HepG2 (cell line): ENCODE data around the gene SLC12A5. TPM values are rescaled to one million over a fixed set of nuclear protein-coding genes. Genes with fewer than 3 reads are reported as not detected.

Experiments used
- ATAC-seq: fragments of 200-7000 bp; cut with Tn5 transposase; 3 replicates; pipeline ENCODE4 v1.9.1; 2020; ENCODE audit warnings: mild to moderate bottlenecking, moderate library complexity
- BruUV-seq: library from RNA; stranded (reverse); fragments of 400-500 nt; replicated peaks from 2 replicates; lab custom pipeline; 2021; lab: Mats Ljungman, UMichigan
- CTCF ChIA-PET: fragments of 300-600 bp; formaldehyde crosslinking; extraction: SDS; loops from one replicate; lab custom pipeline; 2021; ENCODE audit warnings: low total read pairs, inconsistent platforms, low intra/inter-chr PET ratio; lab: Yijun Ruan, JAX
- POLR2A ChIA-PET: fragments of 350-600 bp; sonication (Branson Sonifier 250); formaldehyde crosslinking; loops from one replicate; lab custom pipeline; 2020; ENCODE audit warnings: antibody characterized with exemption, inconsistent platforms; lab: Yijun Ruan, JAX
- DNase-seq: peaks from one replicate; pipeline ENCODE4 v3.0.0-alpha.2; 2015; ENCODE audit warnings: low spot score
- FAIRE-seq: peaks from 3 replicates; lab custom pipeline; 2011; peaks lifted over from hg19 to GRCh38; lab: Jason Lieb, UNC
- H2AFZ ChIP-seq: one replicate; pipeline ENCODE4 v1.6.1; 2011; ENCODE audit warnings: low read length, inconsistent platforms
- H3K27ac ChIP-seq: fragments of 300-600 bp; 3 replicates; pipeline ENCODE4 v1.8.0; 2011; ENCODE audit warnings: mixed run types, mild to moderate bottlenecking, mixed read lengths, low read length, inconsistent platforms; ENCODE audit not compliant: insufficient read depth; ENCODE audit errors: extremely low read length
- H3K27me3 ChIP-seq, 2 experiments: fragments of 200-600 bp in 1 of 2; 2 replicates in 1 of 2; 3 replicates in 1 of 2; pipeline versions ENCODE4 v1.6.0 to v1.8.0; 2011; ENCODE audit warnings: low read length in 2 of 2, mild to moderate bottlenecking in 2 of 2, moderate library complexity in 2 of 2, inconsistent platforms in 1 of 2; ENCODE audit not compliant: insufficient read depth in 2 of 2, control insufficient read depth in 1 of 2
- H3K36me3 ChIP-seq, 2 experiments: fragments of 200-600 bp in 1 of 2; replicated peaks in 1 of 2; 2 replicates in 1 of 2; 3 replicates in 1 of 2; pipeline versions ENCODE4 v1.5.1 to v1.8.0; 2011; ENCODE audit warnings: low read length in 2 of 2, inconsistent platforms in 1 of 2; ENCODE audit not compliant: insufficient read depth in 2 of 2, control insufficient read depth in 1 of 2
- H3K4me1 ChIP-seq: 2 replicates; pipeline ENCODE4 v1.5.1; 2012; ENCODE audit warnings: low read length, inconsistent platforms; ENCODE audit not compliant: insufficient read depth
- H3K4me2 ChIP-seq: 2 replicates; pipeline ENCODE4 v1.6.0; 2011; ENCODE audit warnings: low read depth, low read length, inconsistent platforms
- H3K4me3 ChIP-seq, 3 experiments: fragments of 200-600 bp in 1 of 3; sonication (generic), shearing (Covaris generic) in 1 of 3; replicated peaks in 1 of 3; 2 replicates each; pipeline ENCODE4 v1.5.1; 2011 to 2016; ENCODE audit warnings: low read length in 3 of 3, inconsistent platforms in 2 of 3, low read depth in 2 of 3, mild to moderate bottlenecking in 2 of 3, control low read depth in 1 of 3, mixed read lengths in 1 of 3; ENCODE audit not compliant: insufficient read depth in 1 of 3
- H3K79me2 ChIP-seq: one replicate; pipeline ENCODE4 v1.6.1; 2011; ENCODE audit warnings: low read length, inconsistent platforms; ENCODE audit not compliant: insufficient read depth
- H3K9ac ChIP-seq: 2 replicates; pipeline ENCODE4 v1.6.0; 2011; ENCODE audit warnings: mild to moderate bottlenecking, low read depth, low read length, inconsistent platforms; ENCODE audit not compliant: insufficient read depth
- H3K9me3 ChIP-seq: 2 replicates; pipeline ENCODE4 v1.5.1; 2012; ENCODE audit warnings: mild to moderate bottlenecking, low read length
- H4K20me1 ChIP-seq: 2 replicates; pipeline ENCODE4 v1.6.0; 2011; ENCODE audit warnings: inconsistent platforms, mild to moderate bottlenecking, low read length, moderate library complexity; ENCODE audit not compliant: insufficient read depth
- POLR2AphosphoS2 ChIP-seq: IDR thresholded peaks from 2 replicates; pipeline ENCODE4 v1.6.1; 2011; ENCODE audit warnings: low read depth, low read length, improper control_type of control experiment
- PRDM15 ChIP-seq: sonication (generic); formaldehyde crosslinking; IDR thresholded peaks from 2 replicates; pipeline ENCODE4 v1.4.0; 2020; ENCODE audit warnings: missing genetic modification reagents
- RFX3 ChIP-seq: IDR thresholded peaks from 2 replicates; pipeline ENCODE4 v1.6.1; 2016; ENCODE audit warnings: missing biosample characterization, missing genetic modification reagents
- RFXAP ChIP-seq: sonication (generic); formaldehyde crosslinking; IDR thresholded peaks from 2 replicates; pipeline ENCODE4 v1.4.0; 2020; ENCODE audit warnings: missing genetic modification reagents, borderline replicate concordance
- TBX3 ChIP-seq: fragments of 450-650 bp; IDR thresholded peaks from 2 replicates; pipeline ENCODE4 v1.6.1; 2017; ENCODE audit warnings: antibody characterized with exemption, mild to moderate bottlenecking, inconsistent platforms, borderline replicate concordance
- ZNF292 ChIP-seq: sonication (generic); formaldehyde crosslinking; IDR thresholded peaks from 2 replicates; pipeline ENCODE4 v1.8.1; 2022; ENCODE audit warnings: mild to moderate bottlenecking, low read depth, missing genetic modification reagents, borderline replicate concordance
- ZNF569 ChIP-seq: sonication (generic); formaldehyde crosslinking; IDR thresholded peaks from 2 replicates; pipeline ENCODE4 v1.5.0; 2020; ENCODE audit warnings: mild to moderate bottlenecking, missing genetic modification reagents, moderate library complexity, borderline replicate concordance
- whole genome bisulfite sequencing: methylation state at CpG from one replicate; pipeline ENCODE4 v1.1.6; 2017; ENCODE audit warnings: low lambda C conversion rate; 5-methylcytosine and 5-hydroxymethylcytosine counted together
- in situ Hi-C: cut with HindIII; loops from 2 replicates; pipeline ENCODE4 v1.10.0; 2017; ENCODE audit warnings: low pct_unique_long_range_greater_than_20kb; ENCODE audit not compliant: extremely low pct_ligation_motif_present
- intact Hi-C: fragments of 100-400 bp; cut with micrococcal nuclease; formaldehyde crosslinking; loops from one replicate; pipeline ENCODE4 v1.10.0; 2022; ENCODE audit not compliant: unreplicated experiment
- polyA plus RNA-seq, 8 experiments: library from polyadenylated mRNA; depleted of rRNA in 3 of 8; stranded (reverse) in 7 of 8; unstranded in 1 of 8; fragments of >200 nt; fragmentation: Illumina TruSeq in 4 of 8; extraction: Trizol in 4 of 8; gene quantifications; 2 replicates each; pipeline versions ENCODE4 v1.2.1 to v1.2.3, GENCODE V29; 2011 to 2016; ENCODE audit warnings: low read depth in 4 of 8, missing spikeins in 1 of 8, mixed read lengths in 1 of 8; ENCODE audit not compliant: insufficient read depth in 1 of 8
- total RNA-seq, 5 experiments: library from RNA; depleted of rRNA; stranded (reverse); fragments of >200 nt; fragmentation: Illumina TruSeq; extraction: Trizol; gene quantifications; 2 replicates each; pipeline ENCODE4 v1.2.3, GENCODE V29; 2016; ENCODE audit warnings: low read depth in 1 of 5
- TF ChIP-seq, protein P1 (sequence below): sonication (generic); formaldehyde crosslinking; IDR thresholded peaks from 2 replicates; pipeline ENCODE4 v1.5.1; 2020; ENCODE audit warnings: mild to moderate bottlenecking, missing genetic modification reagents, borderline replicate concordance
- TF ChIP-seq, protein P2 (sequence below): sonication (generic); formaldehyde crosslinking; IDR thresholded peaks from 2 replicates; pipeline ENCODE4 v1.5.1; 2020; ENCODE audit warnings: missing genetic modification reagents, mild to moderate bottlenecking, borderline replicate concordance

SLC12A5 gene
- total and polyA plus RNA-seq, 2 of the 13 experiments (the other 11 are each of a cell fraction or from before 2014, with no cell fraction given), result 4.3 to 5.4 TPM

DNA sequence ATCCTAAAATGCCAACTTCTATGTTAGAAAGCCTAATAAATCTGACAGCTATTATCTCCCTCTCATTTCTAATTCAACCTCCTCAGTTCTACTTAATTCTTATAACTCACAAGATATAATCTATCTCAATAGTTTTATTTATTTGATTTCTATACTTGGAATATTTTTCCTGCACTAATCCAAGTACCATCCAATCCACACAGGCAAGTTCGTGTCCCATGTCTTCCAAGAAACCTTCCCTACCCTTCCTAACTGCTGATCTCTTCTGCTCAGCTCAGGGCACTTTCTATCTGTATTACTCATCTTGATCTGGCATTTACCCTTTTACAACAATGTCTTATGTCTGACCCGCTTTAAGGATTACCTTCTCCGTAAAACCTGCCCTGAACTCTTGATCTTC, 42.6 kb downstream of the SLC12A5 start:
- WGBS, result 98% methylated on average over 3 of the region's 3 CpGs
- H3K27me3 ChIP-seq, result no peaks in the 10 kb centered on the region
- no TSS peak for BruUV-seq
- H3K9me3 ChIP-seq, result no peaks in the 10 kb centered on the region
- H4K20me1 ChIP-seq, result no peaks in the 10 kb centered on the region
- intact Hi-C loops, result no loop called here
- no peaks in the 10 kb centered on the region for H3K4me1 ChIP-seq
- TF ChIP-seq RFX3 (CRISPR knock-in tag) (no peak), PRDM15 (peak; percentile 79; the same call in 1 of the 2 replicates), ZNF292 (CRISPR knock-in tag) (no peak), RFXAP (CRISPR knock-in tag) (no peak), ZNF569 (CRISPR knock-in tag) (no peak), POLR2AphosphoS2 (0 out of 2 replicates have a peak, but pooled peaks have one; percentile 32), TBX3 (no peak)
- TF ChIP-seq, protein P1, sequence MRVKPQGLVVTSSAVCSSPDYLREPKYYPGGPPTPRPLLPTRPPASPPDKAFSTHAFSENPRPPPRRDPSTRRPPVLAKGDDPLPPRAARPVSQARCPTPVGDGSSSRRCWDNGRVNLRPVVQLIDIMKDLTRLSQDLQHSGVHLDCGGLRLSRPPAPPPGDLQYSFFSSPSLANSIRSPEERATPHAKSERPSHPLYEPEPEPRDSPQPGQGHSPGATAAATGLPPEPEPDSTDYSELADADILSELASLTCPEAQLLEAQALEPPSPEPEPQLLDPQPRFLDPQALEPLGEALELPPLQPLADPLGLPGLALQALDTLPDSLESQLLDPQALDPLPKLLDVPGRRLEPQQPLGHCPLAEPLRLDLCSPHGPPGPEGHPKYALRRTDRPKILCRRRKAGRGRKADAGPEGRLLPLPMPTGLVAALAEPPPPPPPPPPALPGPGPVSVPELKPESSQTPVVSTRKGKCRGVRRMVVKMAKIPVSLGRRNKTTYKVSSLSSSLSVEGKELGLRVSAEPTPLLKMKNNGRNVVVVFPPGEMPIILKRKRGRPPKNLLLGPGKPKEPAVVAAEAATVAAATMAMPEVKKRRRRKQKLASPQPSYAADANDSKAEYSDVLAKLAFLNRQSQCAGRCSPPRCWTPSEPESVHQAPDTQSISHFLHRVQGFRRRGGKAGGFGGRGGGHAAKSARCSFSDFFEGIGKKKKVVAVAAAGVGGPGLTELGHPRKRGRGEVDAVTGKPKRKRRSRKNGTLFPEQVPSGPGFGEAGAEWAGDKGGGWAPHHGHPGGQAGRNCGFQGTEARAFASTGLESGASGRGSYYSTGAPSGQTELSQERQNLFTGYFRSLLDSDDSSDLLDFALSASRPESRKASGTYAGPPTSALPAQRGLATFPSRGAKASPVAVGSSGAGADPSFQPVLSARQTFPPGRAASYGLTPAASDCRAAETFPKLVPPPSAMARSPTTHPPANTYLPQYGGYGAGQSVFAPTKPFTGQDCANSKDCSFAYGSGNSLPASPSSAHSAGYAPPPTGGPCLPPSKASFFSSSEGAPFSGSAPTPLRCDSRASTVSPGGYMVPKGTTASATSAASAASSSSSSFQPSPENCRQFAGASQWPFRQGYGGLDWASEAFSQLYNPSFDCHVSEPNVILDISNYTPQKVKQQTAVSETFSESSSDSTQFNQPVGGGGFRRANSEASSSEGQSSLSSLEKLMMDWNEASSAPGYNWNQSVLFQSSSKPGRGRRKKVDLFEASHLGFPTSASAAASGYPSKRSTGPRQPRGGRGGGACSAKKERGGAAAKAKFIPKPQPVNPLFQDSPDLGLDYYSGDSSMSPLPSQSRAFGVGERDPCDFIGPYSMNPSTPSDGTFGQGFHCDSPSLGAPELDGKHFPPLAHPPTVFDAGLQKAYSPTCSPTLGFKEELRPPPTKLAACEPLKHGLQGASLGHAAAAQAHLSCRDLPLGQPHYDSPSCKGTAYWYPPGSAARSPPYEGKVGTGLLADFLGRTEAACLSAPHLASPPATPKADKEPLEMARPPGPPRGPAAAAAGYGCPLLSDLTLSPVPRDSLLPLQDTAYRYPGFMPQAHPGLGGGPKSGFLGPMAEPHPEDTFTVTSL (CRISPR knock-in tag), result no peak
- TF ChIP-seq, protein P2, sequence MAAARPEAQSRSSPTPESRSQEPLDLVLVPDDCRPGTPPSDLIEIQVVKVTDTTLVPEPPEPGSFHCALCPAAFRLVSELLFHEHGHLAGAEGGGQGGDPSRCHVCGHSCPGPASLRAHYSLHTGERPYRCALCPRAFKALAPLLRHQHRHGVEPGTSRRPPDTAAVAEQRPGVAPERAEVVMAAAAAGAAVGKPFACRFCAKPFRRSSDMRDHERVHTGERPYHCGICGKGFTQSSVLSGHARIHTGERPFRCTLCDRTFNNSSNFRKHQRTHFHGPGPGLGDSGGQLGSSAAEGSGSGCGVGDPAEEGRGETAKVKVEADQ, result no peak
- DNase-seq, result no peak
- CTCF ChIA-PET, result no interaction called here
- H3K79me2 ChIP-seq, result no peaks in the 10 kb centered on the region
- POLR2A ChIA-PET, result no interaction called here
- ATAC-seq, result no peak
- in situ Hi-C loops, result no loop called here
- H3K27ac ChIP-seq, result no peak overlapping the region
- no peak overlapping the region for H3K4me2 ChIP-seq
- H3K36me3 ChIP-seq, result peaks cover 20 to 67% of the 10 kb centered on the region in 2 experiments
- no peak overlapping the region for H3K9ac ChIP-seq
- H2AFZ ChIP-seq, result no peak overlapping the region
- FAIRE-seq, result no peak
- H3K4me3 ChIP-seq, result no peak overlapping the region
